Right lobe of liver (tissue), 4 donors: ENCODE results near the gene OR2T33.
"Not testable (repeated sequence)": the region's sequence is repeated elsewhere in the genome, so short reads cannot be mapped to it uniquely, and the experiment has no call there.

ENCODE experiments used
- POLR2A ChIP-seq: fragments of 450-650 bp; IDR thresholded peaks from one replicate; pipeline ENCODE4 v1.6.1; 2017; ENCODE audit warnings: antibody characterized with exemption, mild to moderate bottlenecking
- TF ChIP-seq, protein P1 (sequence below), 4 donors: fragments of 200-600 bp in 3 of 4; fragments of 450-650 bp in 1 of 4; IDR thresholded peaks; one replicate each; pipeline versions ENCODE4 v1.5.1 to v1.8.0; 2016 to 2022; ENCODE audit warnings: antibody characterized with exemption in 4 of 4, mild to moderate bottlenecking in 2 of 4
- donor health status: DM: no; HTN: no; CAD: no.
- donor health status: DM: no; HTN: no; CAD: no.
- donor health status: DM: no; HTN: yes; CAD: no.

DNA sequence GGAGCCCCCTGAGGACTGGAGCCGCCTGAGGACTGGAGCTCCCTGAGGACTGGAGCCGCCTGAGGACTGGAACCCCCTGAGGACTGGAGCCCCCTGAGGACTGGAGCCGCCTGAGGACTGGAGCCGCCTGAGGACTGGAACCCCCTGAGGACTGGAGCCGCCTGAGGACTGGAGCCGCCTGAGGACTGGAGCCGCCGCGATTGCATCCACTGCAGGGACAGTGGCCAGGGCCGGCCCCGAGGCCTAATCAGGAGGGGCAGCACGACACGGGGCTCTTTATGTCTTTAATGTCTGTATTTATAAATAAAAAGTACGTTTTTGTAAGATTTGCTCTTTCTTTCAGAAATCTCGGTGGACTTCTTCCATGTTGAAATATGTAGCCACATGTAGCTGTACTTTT lies 29.0 kb upstream of the OR2T33 start:
- TF ChIP-seq, protein P1, sequence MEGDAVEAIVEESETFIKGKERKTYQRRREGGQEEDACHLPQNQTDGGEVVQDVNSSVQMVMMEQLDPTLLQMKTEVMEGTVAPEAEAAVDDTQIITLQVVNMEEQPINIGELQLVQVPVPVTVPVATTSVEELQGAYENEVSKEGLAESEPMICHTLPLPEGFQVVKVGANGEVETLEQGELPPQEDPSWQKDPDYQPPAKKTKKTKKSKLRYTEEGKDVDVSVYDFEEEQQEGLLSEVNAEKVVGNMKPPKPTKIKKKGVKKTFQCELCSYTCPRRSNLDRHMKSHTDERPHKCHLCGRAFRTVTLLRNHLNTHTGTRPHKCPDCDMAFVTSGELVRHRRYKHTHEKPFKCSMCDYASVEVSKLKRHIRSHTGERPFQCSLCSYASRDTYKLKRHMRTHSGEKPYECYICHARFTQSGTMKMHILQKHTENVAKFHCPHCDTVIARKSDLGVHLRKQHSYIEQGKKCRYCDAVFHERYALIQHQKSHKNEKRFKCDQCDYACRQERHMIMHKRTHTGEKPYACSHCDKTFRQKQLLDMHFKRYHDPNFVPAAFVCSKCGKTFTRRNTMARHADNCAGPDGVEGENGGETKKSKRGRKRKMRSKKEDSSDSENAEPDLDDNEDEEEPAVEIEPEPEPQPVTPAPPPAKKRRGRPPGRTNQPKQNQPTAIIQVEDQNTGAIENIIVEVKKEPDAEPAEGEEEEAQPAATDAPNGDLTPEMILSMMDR (IDR thresholded peaks at IDR 0.05): not testable (repeated sequence)
- not testable (repeated sequence) for TF ChIP-seq POLR2A
